Mammary epithelial cell (primary cell): ENCODE measurements around the gene FGD5.

ENCODE experiments used
- EZH2 ChIP-seq: IDR thresholded peaks from 2 replicates; pipeline ENCODE4 v1.6.1; 2012; ENCODE audit warnings: low read length, inconsistent platforms, borderline replicate concordance
- TF ChIP-seq, protein P1 (sequence below), 2 donors: IDR thresholded peaks in 1 of 2; conservative IDR thresholded peaks in 1 of 2; 2 replicates each; pipeline ENCODE4 v1.5.1; 2011 to 2012; ENCODE audit warnings: inconsistent platforms in 2 of 2, low read length in 2 of 2, mild to moderate bottlenecking in 2 of 2, control low read depth in 1 of 2, low read depth in 1 of 2; ENCODE audit not compliant: insufficient read depth in 1 of 2; ENCODE audit errors: extremely low read depth in 1 of 2

DNA sequence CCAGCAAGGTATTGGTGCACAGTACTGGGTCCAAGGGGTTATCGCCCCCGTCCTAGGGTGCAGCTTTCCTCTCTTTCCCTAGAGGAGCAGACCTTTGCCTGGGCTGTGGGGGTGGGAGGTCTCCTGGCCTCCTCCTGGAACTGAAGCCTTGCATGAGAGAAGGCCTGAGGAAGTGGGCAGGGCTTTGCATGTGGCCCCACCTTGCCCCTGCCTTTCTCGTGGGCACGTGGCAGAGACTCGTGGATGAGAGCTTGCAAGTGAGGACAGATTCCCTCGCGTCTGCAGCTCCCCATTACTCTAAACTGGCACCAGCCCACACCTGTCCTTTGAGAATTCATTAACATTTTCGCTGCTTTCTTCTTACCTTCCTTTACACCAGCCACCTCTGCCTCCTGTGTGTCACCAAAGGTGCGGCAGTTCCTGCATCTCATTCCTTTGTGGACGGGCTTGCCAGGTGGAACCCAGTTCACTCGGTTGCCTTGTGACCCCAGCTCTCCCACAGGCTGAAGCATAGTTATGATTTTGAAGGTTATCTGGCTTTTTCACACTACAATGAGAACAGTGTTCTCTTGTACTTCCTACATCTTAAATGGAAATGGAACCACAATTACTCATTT lies 87.7 kb downstream of the FGD5 start:
- no peak for TF ChIP-seq EZH2
- TF ChIP-seq, protein P1, sequence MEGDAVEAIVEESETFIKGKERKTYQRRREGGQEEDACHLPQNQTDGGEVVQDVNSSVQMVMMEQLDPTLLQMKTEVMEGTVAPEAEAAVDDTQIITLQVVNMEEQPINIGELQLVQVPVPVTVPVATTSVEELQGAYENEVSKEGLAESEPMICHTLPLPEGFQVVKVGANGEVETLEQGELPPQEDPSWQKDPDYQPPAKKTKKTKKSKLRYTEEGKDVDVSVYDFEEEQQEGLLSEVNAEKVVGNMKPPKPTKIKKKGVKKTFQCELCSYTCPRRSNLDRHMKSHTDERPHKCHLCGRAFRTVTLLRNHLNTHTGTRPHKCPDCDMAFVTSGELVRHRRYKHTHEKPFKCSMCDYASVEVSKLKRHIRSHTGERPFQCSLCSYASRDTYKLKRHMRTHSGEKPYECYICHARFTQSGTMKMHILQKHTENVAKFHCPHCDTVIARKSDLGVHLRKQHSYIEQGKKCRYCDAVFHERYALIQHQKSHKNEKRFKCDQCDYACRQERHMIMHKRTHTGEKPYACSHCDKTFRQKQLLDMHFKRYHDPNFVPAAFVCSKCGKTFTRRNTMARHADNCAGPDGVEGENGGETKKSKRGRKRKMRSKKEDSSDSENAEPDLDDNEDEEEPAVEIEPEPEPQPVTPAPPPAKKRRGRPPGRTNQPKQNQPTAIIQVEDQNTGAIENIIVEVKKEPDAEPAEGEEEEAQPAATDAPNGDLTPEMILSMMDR (conservative IDR thresholded peaks at IDR 0.05 in 1 of 2, IDR thresholded peaks at IDR 0.05 in 1 of 2; ENCODE audit: extremely low read depth in 1 of 2, insufficient read depth in 1 of 2, low read depth in 1 of 2, low read length in 2 of 2): no peak
